SK-N-MC (cell line): ENCODE data around the gene ELF2.
"Not testable (repeated sequence)": the region's sequence is repeated elsewhere in the genome, so short reads cannot be mapped to it uniquely, and the experiment has no call there.

ENCODE experiments used
- DNase-seq: peaks from one replicate; pipeline ENCODE4 v3.0.0-alpha.2; 2011; ENCODE audit warnings: low read depth, low spot score
- H3K27ac ChIP-seq: fragments of 200-600 bp; sonication (generic); 2 replicates; pipeline ENCODE4 v1.5.1; 2016; ENCODE audit warnings: mixed run types
- H3K36me3 ChIP-seq: fragments of 200-600 bp; sonication (generic); 2 replicates; pipeline ENCODE4 v1.6.1; 2017; ENCODE audit warnings: antibody characterized with exemption, low read length, mixed read lengths; ENCODE audit not compliant: insufficient read depth
- H3K4me3 ChIP-seq: fragments of 200-600 bp; sonication (generic); 2 replicates; pipeline ENCODE4 v1.5.1; 2016
- H3K9ac ChIP-seq: fragments of 200-600 bp; sonication (generic); 2 replicates; pipeline ENCODE4 v1.8.0; 2017; ENCODE audit warnings: mixed run types, mixed read lengths; ENCODE audit not compliant: insufficient read length
- H3K9me3 ChIP-seq: fragments of 200-600 bp; sonication (generic); 2 replicates; pipeline ENCODE4 v1.6.1; 2017; ENCODE audit warnings: low read depth, mild to moderate bottlenecking, antibody characterized with exemption, low read length, moderate library complexity, mixed read lengths
- EZH2 ChIP-seq: fragments of 200-600 bp; sonication (generic); IDR thresholded peaks from one replicate; pipeline ENCODE4 v1.6.1; 2017; ENCODE audit warnings: antibody characterized with exemption
- FOXP2 ChIP-seq: optimal IDR thresholded peaks from 2 replicates; pipeline ENCODE3; 2011; ENCODE audit warnings: mild to moderate bottlenecking, moderate library complexity; ENCODE audit not compliant: insufficient read depth; ENCODE audit errors: extremely low read length, control extremely low read depth
- POLR2AphosphoS5 ChIP-seq: IDR thresholded peaks from 2 replicates; pipeline ENCODE4 v1.6.1; 2012; ENCODE audit warnings: mild to moderate bottlenecking, low read depth, low read length, borderline replicate concordance

ELF2 gene

GRCh38 chr4:139030614-139031235, 146.3 kb downstream of the ELF2 start:
- Histone ChIP-seq H3K27ac (no peak overlapping the region), H3K9ac (no peak overlapping the region), H3K9me3 (no peaks in the 10 kb centered on the region), H3K4me3 (no peak overlapping the region), H3K36me3 (peaks cover 4% of the 10 kb centered on the region; the same call in 1 of the 2 replicates)
- peak; percentile 87 for DNase-seq
- TF ChIP-seq EZH2 (no peak), POLR2AphosphoS5 (peak; percentile 16; the same call in 1 of the 2 replicates)

DNA sequence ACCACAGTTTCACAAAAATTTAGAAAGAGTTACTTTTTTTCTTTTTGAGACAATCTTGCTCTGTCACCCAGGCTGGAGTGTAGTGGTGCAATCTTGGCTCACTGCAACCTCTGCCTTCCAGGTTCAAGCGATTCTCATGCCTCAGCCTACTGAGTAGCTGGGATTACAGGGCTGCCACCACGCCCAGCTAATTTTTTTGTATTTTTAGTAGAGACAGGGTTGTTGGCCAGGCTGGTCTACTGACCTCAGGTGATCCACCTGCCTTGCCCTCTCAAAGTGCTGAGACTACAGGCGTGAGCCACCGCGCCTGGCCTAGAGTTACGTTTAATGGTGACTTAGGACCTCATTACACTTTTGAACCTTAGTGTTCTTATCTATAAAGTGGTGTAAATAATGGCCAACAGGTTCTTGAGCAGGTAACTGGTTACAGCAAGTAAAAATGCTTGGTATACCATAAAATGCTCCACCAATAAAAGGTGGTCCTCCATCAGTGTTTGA, 147.1 kb downstream of the ELF2 start:
- H3K36me3 ChIP-seq, DNase-seq, H3K4me3 ChIP-seq, H3K9me3 ChIP-seq, H3K27ac ChIP-seq, H3K9ac ChIP-seq: not testable (repeated sequence)

DNA sequence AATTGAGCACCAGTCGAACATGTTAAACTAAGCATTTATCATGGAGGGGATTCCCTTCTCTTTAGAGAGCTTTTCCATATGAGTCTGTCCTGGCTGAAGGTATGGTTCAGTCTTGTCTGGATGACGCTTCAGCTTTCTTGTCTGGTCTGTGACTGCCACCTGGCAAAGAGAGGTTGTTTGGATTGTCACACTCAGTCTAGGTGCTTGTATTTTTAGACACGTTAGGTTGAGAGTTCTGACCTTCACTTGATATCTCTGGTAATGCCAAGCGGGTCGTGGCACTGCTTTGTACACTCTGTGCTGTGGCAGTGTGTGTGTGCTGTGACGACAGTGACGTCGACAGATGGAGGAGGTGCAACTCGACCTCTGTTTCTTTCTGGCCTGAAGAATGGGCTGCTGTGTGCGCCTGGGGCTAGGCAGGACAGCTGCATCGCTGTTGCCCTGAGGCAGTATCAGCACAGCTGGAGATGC, 148.8 kb downstream of the ELF2 start:
- Histone ChIP-seq H3K9ac (no peak overlapping the region), H3K27ac (no peak overlapping the region), H3K9me3 (no peaks in the 10 kb centered on the region), H3K36me3 (peaks cover under 1% of the 10 kb centered on the region), H3K4me3 (no peak overlapping the region)
- TF ChIP-seq EZH2: no peak
- TF ChIP-seq POLR2AphosphoS5: no peak
- TF ChIP-seq FOXP2: no peak
- no peak for DNase-seq

- Histone ChIP-seq H3K36me3 (peaks cover 3% of the 10 kb centered on the region), H3K9ac (no peak overlapping the region), H3K27ac (no peak overlapping the region), H3K4me3 (no peak overlapping the region), H3K9me3 (no peaks in the 10 kb centered on the region)
- no peak for TF ChIP-seq POLR2AphosphoS5
- no peak for TF ChIP-seq FOXP2
- no peak for TF ChIP-seq EZH2
- no peak for DNase-seq
These were observed 149.2 kb downstream of the ELF2 start for GRCh38 chr4:139027776-139028175.

GRCh38 chr4:139025841-139026240, 151.2 kb downstream of the ELF2 start:
- no peak for TF ChIP-seq FOXP2
- TF ChIP-seq POLR2AphosphoS5: no peak
- no peak for TF ChIP-seq EZH2
- H3K9me3 ChIP-seq: no peaks in the 10 kb centered on the region
- H3K27ac ChIP-seq: no peak overlapping the region
- peaks cover 4% of the 10 kb centered on the region for H3K36me3 ChIP-seq
- no peak overlapping the region for H3K4me3 ChIP-seq
- no peak for DNase-seq
- no peak overlapping the region for H3K9ac ChIP-seq

GRCh38 chr4:139024686-139025085, 152.3 kb downstream of the ELF2 start:
- H3K4me3 ChIP-seq: no peak overlapping the region
- TF ChIP-seq FOXP2: no peak
- no peak for TF ChIP-seq POLR2AphosphoS5
- TF ChIP-seq EZH2: no peak
- no peak overlapping the region for H3K9ac ChIP-seq
- H3K9me3 ChIP-seq: no peaks in the 10 kb centered on the region
- no peak for DNase-seq
- H3K36me3 ChIP-seq: peaks cover 6% of the 10 kb centered on the region
- H3K27ac ChIP-seq: no peak overlapping the region

DNA sequence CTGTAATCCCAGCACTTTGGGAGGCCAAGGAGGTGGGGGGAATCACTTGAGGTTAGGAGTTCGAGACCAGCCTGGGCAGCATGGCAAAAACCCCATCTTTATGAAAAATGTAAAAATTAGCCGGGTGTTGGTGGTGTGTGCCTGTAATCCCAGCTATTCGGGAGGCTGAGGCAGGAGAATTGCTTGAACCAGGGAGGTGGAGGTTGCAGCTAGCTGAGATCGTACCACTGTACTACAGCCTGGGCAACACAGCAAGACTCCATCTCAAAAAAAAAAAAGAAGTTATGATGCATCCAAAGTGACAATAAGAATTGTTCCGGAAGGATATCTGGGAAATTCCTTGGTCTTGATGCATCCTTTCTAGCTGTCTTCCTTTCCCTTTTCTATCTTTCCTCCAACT, 154.2 kb downstream of the ELF2 start:
- no peak overlapping the region for H3K9ac ChIP-seq
- no peak for DNase-seq
- H3K9me3 ChIP-seq: no peaks in the 10 kb centered on the region
- no peak overlapping the region for H3K4me3 ChIP-seq
- TF ChIP-seq FOXP2: no peak
- no peak for TF ChIP-seq POLR2AphosphoS5
- TF ChIP-seq EZH2: no peak
- peaks cover 6% of the 10 kb centered on the region for H3K36me3 ChIP-seq
- H3K27ac ChIP-seq: no peak overlapping the region

DNA sequence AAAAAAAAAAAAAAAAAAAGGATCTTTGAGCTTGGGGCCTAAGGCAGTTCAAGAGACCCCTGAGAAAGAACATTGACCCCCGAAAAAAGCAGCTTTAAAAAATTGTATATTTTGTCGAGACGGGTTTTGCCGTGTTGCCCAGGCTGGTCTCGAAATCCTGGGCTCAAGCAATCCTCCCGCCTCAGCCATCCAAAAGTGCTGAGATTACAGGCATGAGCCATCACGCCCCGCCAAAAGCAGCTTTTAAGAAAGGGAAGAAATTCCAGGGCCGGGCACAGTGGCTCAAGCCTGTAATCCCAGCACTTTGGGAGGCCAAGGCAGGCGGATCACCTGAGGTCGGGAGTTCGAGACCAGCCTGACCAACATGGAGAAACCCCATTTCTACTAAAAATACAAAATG, 155.9 kb downstream of the ELF2 start:
- not testable (repeated sequence) for H3K4me3 ChIP-seq, H3K9ac ChIP-seq, DNase-seq, H3K27ac ChIP-seq, H3K9me3 ChIP-seq, H3K36me3 ChIP-seq

DNA sequence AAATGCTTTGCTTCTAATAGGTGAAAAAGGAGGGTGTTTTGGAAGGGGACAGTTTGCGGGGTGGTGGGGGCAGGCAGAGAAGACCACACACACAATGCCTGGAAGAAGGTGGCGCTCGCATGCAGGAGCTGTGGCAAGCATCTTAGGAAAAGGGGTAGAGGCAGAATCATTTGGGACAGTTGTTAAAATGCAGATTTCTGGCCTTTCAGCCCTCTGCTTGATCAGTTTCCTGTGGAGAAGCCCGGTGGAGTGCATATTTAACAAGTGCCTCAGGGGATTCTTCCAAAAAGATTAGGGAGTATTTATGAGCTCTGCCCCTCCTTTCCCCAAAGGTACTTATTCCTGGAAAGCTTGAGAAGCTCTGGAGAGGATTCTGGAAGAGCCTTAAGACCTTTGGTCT, 156.6 kb downstream of the ELF2 start:
- H3K27ac ChIP-seq: no peak overlapping the region
- peaks cover 6% of the 10 kb centered on the region for H3K36me3 ChIP-seq
- peak overlapping the region; percentile 32; the same call in 1 of the 2 replicates for H3K4me3 ChIP-seq
- TF ChIP-seq EZH2: no peak
- TF ChIP-seq FOXP2: no peak
- no peak for TF ChIP-seq POLR2AphosphoS5
- DNase-seq: no peak
- no peak overlapping the region for H3K9ac ChIP-seq
- no peaks in the 10 kb centered on the region for H3K9me3 ChIP-seq
